ENCODE measurements around the gene ERICH4.

ERICH4 gene

DNA sequence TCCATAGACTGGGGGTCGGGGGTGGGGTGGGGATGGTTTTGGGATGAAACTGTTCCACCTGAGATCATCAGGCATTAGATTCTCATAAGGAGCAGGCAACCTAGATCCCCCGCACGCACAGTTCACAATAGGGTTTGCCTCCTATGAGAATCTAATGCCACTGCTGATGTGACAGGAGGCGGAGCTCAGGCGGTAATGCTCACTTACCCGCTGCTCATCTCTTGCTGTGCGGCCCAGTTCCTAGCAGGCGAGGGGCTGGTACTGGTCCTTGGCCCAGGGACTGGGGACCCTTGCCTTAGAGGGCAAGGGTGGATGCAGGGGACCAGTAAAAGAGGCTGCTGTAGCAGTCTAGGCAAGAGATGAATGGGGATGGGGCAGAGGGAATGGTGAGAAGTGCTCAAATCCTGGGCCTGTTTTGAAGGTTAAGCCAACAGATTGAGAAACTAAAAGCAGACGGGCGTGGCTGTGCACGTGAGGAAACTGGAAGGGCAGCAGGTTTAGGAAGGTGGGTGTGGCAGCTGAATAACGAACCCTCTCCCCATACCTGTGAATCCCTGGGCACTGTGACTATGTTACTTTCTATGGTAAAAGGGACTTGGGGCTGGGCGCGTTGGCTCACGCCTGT, 1.5 kb upstream of the ERICH4 start:
- DNase-seq (ENCODE audit: low spot score) = no peak
- TF ChIP-seq, protein P1, sequence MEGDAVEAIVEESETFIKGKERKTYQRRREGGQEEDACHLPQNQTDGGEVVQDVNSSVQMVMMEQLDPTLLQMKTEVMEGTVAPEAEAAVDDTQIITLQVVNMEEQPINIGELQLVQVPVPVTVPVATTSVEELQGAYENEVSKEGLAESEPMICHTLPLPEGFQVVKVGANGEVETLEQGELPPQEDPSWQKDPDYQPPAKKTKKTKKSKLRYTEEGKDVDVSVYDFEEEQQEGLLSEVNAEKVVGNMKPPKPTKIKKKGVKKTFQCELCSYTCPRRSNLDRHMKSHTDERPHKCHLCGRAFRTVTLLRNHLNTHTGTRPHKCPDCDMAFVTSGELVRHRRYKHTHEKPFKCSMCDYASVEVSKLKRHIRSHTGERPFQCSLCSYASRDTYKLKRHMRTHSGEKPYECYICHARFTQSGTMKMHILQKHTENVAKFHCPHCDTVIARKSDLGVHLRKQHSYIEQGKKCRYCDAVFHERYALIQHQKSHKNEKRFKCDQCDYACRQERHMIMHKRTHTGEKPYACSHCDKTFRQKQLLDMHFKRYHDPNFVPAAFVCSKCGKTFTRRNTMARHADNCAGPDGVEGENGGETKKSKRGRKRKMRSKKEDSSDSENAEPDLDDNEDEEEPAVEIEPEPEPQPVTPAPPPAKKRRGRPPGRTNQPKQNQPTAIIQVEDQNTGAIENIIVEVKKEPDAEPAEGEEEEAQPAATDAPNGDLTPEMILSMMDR (IDR thresholded peaks at IDR 0.05; ENCODE audit: borderline replicate concordance, control extremely low read depth, extremely low read depth, insufficient read depth, missing control alignments) = no peak
- in situ Hi-C loops (cut with MboI; ENCODE audit: low sequenced_read_pairs, unreplicated experiment) = loop anchor here (5.0 kb wide), 1 partner anchor 131 kb away; no protein-coding TSS in a partner anchor

DNA sequence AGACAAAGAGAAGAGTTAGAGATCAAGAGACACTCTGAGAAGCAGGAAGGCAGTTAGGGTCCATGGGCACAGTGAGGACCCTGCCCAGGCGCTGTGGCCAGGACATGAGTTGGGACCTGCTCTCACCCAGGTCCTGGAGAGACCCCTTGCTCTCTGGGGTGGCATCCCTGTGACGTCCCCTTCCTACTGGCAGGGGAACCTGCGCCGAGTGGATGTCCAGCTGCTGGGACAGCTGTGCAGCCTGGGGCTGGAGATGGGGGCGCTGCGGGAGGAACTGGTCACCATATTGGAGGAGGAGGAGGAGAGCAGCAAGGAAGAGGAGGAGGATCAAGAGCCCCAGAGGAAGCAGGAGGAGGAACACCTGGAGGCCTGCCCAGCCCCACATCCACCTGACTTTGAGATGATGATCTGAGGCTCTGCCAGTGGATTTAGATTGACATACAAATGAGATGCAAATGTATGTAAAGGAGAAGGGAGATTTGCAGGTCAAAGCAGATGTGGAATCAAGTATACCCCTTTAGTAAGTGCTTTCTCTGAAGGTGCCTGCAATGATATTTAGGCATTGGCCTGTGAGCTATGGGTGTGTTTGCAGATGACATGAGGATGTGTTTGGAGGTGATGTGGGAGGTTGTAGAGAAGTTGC, 978 bp downstream of the ERICH4 start:
- in situ Hi-C loops (cut with MboI; ENCODE audit: low sequenced_read_pairs, unreplicated experiment) = loop anchor here (5.0 kb wide), 1 partner anchor 128 kb away; no protein-coding TSS in a partner anchor
- DNase-seq (ENCODE audit: low spot score) = no peak
- TF ChIP-seq, protein P1 (IDR thresholded peaks at IDR 0.05; ENCODE audit: borderline replicate concordance, control extremely low read depth, extremely low read depth, insufficient read depth, missing control alignments) = no peak

DNA sequence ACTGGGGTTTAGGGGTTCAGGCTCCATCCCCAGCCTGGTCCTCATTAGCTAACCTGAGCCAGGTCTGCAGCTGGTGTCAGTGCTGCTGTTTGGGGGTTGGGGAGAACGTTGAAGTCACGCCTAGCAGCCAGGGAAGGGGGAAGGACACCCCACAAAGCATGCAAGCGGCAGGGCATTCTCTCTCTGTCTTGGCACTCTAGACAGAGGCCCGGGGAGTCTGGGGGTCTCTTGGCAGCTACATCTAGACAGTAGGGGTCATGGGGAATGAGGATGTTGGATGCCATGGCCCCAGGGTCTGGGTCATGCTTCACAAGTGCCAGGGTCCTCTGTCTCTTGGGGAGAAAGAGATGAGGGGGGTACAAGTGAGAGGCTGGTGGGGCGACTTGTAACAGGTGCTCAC, 2.6 kb downstream of the ERICH4 start:
- in situ Hi-C loops (cut with MboI; ENCODE audit: low sequenced_read_pairs, unreplicated experiment) = no loop called here
- DNase-seq (ENCODE audit: low spot score) = no peak
- TF ChIP-seq, protein P1 (IDR thresholded peaks at IDR 0.05; ENCODE audit: borderline replicate concordance, control extremely low read depth, extremely low read depth, insufficient read depth, missing control alignments) = no peak

DNA sequence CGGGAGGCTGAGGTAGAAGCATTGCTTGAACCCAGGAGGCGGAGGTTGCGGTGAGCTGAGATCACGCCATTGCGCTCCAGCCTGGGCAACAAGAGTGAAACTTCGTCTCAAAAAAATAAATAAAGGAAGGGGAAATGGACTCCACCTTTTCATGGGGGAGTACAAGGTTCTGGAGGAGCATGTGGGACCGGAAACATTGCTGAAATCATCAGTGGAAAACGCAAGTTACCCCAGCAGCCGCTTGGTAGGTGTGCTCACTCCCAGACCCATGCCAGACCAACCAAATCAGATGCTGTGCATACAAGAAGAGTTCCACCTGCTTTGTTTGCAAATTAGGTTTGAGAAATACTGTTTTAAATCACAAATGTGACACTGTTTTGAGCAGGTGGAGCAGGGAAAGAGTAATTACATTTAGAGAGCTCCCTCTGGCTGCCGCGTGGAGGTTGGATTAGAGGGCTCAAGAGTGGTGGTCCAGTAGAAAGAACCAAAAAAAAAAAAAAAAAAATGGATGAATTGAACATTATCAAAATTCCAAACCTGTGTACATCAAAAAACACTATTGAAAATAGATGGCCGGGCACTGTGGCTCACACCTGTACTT, 4.9 kb downstream of the ERICH4 start:
- TF ChIP-seq, protein P1 (IDR thresholded peaks at IDR 0.05; ENCODE audit: borderline replicate concordance, control extremely low read depth, extremely low read depth, insufficient read depth, missing control alignments) = no peak
- no peak for DNase-seq (ENCODE audit: low spot score)
- in situ Hi-C loops (cut with MboI; ENCODE audit: low sequenced_read_pairs, unreplicated experiment) = no loop called here

DNA sequence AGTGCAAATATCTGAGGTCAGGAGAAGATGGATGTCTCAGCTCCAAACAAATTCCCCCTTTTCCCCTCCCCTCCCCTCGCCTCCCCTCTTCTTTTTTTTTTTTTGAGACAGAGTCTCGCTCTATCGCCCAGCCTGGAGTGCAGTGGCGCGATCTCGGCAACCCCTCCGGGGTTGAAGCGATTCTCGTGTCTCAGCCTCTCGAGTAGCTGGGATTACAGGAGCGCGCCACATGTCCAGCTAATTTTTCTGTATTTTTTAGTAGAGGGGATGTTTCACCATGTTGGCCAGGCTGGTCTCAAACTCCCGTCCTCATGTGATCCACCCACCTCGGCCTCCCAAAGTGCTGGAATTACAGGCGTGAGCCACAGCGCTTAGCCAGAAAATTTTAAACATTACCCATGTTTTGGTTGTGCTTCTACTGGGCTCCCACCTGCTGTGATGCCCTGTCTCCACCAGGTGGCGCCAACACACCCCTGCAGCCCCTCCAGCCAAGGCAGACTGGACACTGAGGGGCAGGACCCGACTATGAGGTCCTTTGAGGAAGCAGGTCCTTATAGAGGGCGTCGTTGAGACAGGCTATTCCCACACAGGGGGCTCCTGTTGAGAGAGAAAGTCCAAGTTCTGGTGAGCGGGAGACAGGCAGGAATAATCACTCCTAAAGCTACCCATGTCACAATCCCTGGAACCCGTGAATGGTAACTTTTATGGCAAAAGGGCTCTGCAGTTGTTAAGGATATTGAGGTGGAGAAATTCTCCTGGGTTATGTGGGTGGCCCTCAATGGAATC, 6.3 kb downstream of the ERICH4 start:
- in situ Hi-C loops (cut with MboI; ENCODE audit: low sequenced_read_pairs, unreplicated experiment) = no loop called here
- TF ChIP-seq, protein P1 (IDR thresholded peaks at IDR 0.05; ENCODE audit: borderline replicate concordance, control extremely low read depth, extremely low read depth, insufficient read depth, missing control alignments) = peak; percentile 98
- DNase-seq (ENCODE audit: low spot score) = peak; percentile 90

DNA sequence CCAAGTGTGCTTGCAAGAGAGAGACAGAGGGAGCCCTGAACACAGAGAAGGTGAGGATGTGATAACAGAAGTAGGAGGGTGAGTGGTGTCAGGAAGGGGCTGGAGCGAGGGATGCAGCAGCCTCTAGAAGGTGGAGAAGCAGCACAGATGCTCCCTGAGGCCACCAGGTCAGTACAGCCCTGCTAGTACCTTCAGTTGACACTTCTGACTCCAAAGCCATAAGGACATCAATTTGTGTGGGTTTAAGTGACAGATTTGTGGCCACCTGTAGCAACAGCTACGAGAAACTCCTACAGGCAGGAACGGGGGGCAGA, 6.9 kb downstream of the ERICH4 start:
- TF ChIP-seq, protein P1 (IDR thresholded peaks at IDR 0.05; ENCODE audit: borderline replicate concordance, control extremely low read depth, extremely low read depth, insufficient read depth, missing control alignments) = no peak
- DNase-seq (ENCODE audit: low spot score) = no peak
- in situ Hi-C loops (cut with MboI; ENCODE audit: low sequenced_read_pairs, unreplicated experiment) = no loop called here

Measured in GM13976 (cell line).